NCI-H128 (cell line): ENCODE results near the gene MAPKAPK3.
A peak's percentile ranks its signal among the peaks of the same experiment; 100 is the strongest.
"Not testable (repeated sequence)": the region's sequence is repeated elsewhere in the genome, so short reads cannot be mapped to it uniquely, and the experiment has no call there.

ENCODE experiments used
- DNase-seq: peaks from one replicate; lab custom pipeline; 2025; ENCODE audit not compliant: unreplicated experiment; lab: John Stamatoyannopoulos, UW

MAPKAPK3 gene

GRCh38 chr3:50655009-50655830 lies 38.3 kb downstream of the MAPKAPK3 start:
- no peak for DNase-seq

DNA sequence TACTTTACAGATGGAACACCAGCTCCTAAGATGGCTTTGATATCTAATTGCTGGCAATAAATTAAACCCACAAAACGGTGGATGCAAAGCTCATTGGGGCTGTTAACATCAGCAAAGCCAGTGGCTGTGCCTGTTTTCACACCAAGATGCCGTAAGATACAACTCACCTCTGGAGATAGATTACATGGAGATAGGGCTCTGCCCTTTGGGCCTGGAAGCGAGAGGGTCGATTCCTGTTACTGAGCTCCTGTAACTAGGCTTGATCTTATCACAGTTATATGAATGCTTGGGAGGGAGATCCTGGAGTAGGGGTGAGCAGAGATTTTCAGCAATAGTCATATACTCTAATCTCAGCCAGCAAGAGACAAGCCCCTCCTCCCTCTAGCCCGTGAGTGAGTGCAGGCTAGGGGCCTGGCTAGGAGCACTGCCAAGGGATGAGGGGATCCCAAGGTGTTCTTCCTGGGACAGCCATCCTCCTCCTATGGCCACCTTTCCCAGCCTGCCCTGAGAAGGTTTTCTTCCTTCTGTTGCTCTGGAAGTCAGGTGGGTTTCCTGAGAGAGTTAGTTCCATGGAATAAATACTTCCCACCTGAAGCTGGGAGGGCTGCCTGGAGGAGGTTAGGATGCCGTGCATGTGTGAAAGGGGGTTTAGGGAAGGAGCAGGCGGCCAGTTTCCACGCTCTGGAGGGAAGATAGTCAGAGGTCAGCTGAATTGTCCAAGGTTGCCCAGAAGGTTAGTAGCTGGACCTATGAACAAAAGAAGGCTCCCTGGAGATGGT lies 39.7 kb downstream of the MAPKAPK3 start:
- no peak for DNase-seq

GRCh38 chr3:50657407-50657806 lies 40.5 kb downstream of the MAPKAPK3 start:
- no peak for DNase-seq

DNA sequence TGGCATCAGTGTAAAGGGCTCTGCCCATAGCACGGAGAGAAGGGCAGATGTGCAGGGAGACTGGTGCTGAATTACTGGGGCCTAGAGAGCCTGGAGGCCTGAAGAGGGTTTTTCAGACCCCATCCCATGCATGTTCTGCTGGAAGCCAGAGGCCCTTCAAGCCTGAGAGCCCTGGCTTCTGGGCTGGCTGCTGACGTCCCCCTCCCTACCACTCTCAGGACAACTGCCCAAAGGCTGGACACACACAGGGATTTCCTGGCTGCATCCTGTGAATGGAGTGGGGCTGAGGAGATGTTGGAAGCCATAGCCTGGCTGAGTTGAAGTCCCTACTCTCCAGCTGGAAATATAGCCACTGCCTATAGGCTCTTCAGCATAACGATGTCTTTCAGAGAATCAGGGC lies 40.9 kb downstream of the MAPKAPK3 start:
- no peak for DNase-seq

GRCh38 chr3:50658416-50658815 lies 41.5 kb downstream of the MAPKAPK3 start:
- no peak for DNase-seq

DNA sequence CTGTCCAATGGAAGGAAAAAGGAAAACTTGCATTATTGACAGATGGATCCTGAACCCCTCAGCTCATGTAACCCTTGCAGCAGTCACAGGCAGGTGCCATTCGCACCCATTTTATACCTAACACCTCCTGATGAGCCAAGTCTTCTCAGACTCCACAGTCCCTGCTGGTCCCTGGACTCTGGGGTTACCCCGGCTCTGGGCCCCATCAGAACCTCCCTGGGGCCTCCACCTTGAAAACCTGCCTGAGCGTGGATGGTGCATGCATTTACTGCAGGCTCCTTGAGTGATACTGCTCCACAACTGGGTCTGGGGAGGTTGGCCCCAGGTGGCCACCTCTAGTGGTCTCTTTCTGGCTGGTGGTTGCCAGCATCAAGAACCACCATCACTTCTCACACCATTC lies 41.9 kb downstream of the MAPKAPK3 start:
- DNase-seq = no peak

- no peak for DNase-seq
Observed at GRCh38 chr3:50660386-50660785, 43.4 kb downstream of the MAPKAPK3 start.

DNA sequence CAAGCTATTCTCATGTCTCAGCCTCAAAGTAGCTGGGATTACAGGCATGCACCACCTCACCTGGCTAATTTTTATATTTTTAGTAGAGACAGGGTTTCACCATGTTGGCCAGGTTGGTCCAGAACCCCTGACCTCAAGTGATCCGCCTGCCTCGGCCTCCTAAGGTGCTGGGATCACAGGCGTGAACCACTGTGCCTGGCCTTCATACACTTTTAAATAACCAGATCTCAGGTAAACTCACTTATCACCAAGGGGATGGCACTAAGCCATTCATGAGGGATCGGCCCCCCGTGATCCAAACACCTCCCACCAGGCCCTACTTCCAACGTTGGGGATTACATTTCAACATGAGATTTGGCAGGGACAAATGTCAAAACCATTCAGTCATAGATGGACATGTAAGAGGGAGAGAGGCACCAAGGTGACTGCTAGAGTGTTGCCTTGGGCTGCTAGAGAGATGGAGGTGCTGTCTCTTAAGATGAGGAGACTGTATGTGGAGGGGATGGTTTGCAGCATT lies 44.4 kb downstream of the MAPKAPK3 start:
- no peak for DNase-seq

DNA sequence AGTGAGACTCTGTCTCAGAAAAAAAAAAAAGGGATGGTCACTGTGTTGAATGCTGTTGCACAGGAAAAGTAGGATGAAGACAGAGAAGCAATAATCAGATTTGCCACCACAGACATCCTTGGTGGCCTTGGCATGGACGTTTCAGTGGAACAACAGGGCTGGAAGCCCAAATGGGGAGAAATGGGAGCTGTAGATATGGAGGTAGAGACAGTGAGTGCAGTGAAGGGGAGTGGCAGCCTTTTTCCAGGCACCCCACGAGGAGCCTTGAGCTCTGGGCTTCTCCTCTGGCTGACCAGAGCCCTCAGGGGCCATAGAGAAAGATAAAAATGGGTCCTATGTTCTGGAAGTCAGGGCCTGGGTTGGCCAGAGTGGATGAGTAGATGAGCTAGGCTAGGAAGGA lies 45.5 kb downstream of the MAPKAPK3 start:
- no peak for DNase-seq

DNA sequence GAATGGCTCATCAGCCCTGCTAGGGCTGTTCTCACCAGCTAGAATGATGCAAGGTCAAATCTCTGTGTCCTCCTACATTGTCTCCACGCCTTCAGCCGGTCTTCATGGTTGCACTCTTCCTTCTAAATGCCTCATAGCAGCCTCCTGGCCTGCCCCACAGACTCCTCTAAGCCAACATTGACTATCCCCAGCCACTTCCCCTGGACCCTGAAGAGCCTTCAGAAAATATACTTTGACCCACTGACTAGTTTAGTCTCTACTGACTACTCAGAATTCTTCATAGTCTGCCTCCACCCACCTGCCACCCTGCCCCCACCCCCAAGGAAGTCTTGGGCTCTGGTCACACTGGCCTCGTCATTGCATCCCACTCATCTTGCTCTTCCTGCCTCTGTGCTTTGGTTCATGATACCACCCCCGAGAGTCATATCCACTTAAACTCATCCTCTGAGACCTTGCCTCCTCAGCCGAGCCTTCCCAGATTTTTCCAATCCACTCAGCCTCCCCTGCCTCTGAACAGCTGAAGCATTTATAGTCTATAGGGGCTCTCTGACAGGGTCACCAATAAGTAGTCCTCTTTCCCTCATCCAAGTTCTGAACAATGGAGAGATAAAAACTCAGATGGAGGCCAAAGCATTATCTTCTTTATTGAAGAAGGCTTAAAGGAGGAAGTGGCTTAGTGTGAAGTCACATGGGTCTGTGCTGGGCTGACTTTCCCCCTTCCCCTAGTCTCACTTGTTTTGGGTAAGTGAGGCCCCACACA lies 48.3 kb downstream of the MAPKAPK3 start:
- no peak for DNase-seq

- not testable (repeated sequence) for DNase-seq
Observed at GRCh38 chr3:50665841-50666115, 48.8 kb downstream of the MAPKAPK3 start.

DNA sequence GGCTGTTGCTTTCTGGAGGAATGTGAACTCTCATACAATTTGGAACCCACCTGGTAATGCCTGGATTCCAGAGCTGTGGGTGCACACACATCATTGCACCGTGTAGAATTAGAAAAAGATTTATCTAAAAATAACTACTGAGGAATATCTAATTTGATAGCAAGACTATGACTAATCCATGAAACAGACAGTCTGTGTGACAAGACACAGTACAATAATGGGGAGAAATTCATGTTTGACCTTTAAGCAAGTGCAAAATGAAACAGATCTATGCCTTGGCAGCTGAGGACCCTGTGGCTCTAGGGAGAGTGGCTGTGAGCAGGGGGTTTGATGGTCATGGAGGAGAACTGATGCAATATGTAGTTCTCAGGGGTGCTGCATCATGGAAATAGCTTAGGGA lies 49.9 kb downstream of the MAPKAPK3 start:
- no peak for DNase-seq

GRCh38 chr3:50671331-50671730 lies 54.4 kb downstream of the MAPKAPK3 start:
- peak; percentile 68 for DNase-seq

GRCh38 chr3:50672656-50673055 lies 55.7 kb downstream of the MAPKAPK3 start:
- no peak for DNase-seq

DNA sequence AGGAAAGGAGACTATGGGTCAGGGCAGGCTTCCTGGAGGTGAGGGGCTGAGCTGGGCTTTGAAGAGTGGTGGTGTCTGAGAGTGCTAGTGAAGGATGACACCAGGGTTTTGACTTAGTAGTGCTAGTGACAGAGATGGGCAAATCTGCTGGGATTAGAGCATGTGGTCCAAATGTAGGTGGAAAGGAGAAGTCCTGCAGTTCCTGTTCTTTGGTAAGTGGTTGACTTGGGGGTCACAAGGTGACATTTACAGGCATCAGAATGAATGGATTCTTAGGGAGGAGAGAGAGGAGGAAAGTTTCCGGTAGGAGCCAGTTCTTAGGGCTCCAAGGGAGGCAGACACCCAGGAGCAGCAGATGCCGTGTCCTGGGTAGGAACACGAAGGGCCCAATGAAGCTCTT lies 57.0 kb downstream of the MAPKAPK3 start:
- no peak for DNase-seq

DNA sequence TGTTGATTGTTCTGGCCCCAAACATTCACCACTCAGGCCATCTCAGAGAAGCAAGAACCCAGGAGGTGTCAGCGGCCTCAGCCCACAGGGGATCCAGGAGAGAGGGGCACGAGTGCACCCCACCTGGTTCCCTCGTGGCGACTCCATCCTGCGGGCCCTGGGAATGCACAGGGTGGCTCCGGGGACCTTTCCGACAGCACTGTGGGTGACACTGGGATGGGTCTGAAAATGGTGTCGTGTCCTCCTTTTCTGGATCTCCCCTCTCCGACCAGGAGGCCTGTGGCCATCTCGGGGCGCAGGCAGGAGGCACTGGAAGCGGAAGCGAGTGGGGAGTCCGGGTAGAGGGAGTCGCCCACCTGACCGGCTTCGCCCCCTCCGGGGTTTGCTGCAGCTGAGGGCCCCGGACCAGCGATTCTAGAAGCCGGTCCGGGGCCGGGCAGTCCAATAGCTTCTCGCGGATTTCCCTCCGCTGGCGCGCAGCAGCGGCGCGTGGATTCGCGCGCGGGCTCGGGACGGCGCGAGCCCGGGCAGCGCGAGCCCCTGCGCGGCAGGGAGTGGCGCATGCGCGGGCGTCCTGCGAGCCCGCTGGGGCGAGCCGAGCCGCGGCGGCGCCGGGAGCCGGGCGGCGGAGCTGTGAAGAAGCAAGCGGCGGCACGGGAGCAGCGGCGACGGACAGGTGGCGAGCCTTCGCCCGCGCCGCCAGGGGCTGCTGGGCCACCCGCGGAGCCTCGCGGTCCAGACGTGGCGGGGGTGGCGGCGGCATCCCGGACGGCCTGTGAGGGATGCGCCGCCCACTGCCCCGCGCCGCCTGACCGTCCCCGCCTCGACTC lies 57.6 kb downstream of the MAPKAPK3 start, which contains the start of gene DOCK3:
TSS of gene DOCK3 (plus strand) at position 579 of the 830 bp plus-strand sequence. CDS start 337 bp downstream, outside the sequence.
- peak; percentile 29 for DNase-seq

DNA sequence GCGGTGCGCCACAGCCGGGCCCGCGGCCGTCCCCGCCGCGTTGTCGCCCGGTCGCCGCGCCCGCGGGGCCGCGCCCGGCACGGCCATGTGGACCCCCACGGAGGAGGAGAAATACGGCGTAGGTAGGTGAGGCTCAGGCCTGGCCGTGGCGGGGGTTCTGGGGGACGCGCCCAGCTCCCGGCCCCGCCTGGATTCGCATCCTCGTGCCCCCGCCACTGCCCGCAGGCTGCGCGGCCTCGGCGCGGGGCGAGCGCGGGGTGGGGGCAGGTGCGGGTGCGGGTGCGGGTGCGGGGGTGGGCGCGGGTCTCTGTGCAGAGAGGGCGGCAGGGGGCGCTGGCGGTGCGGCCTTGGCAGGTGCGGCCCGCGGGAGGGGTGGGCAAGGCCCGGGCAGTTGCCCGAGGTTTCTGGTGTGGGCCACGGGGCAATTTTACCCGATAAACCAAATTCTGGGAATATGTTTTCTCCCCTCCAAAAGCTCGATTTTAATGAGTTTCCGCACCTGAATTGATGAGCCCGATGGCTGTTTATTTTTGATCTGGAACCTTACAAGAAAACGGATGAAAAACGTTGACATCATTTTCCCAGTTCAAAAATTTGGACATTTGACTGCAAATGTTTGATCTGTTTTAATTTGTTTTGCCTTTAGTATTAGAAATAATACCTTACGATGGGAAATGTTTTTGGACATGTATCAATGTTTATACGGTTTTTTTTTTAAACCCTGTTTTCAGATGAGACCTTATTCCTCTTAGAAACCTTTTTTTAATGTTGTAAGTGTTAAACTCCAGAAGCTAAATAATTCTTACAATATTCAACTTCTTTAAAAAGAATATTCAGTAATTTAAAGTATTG lies 58.5 kb downstream of the MAPKAPK3 start:
- no peak for DNase-seq

- DNase-seq = no peak
Observed at GRCh38 chr3:50676031-50676705, 59.2 kb downstream of the MAPKAPK3 start.

GRCh38 chr3:50687127-50687751 lies 70.3 kb downstream of the MAPKAPK3 start:
- no peak for DNase-seq
